ENCODE measurements around the gene INPP5D.

DNA sequence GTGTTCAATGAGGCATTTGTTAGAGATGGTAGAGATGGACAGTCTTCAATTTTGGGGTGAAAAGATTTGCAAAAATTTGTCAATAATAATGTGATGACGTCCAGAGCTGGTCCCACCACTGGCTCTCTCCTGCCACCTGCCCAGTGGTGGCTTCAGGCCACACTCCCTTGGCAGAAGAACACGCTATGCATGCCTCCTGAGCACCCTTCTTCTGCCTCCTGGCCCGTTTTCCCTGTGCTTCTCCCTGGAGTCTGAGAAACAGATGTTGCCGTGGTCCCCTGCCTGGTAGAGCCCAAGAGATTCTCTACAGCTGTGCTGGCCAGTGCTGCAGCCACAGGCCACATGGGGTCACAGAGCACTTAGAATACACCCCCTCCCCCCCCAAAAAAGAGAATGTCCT is 33.6 kb downstream of the INPP5D start:
- no peak for TF ChIP-seq POLR2A (IDR thresholded peaks at IDR 0.05)
- TF ChIP-seq, protein P1, sequence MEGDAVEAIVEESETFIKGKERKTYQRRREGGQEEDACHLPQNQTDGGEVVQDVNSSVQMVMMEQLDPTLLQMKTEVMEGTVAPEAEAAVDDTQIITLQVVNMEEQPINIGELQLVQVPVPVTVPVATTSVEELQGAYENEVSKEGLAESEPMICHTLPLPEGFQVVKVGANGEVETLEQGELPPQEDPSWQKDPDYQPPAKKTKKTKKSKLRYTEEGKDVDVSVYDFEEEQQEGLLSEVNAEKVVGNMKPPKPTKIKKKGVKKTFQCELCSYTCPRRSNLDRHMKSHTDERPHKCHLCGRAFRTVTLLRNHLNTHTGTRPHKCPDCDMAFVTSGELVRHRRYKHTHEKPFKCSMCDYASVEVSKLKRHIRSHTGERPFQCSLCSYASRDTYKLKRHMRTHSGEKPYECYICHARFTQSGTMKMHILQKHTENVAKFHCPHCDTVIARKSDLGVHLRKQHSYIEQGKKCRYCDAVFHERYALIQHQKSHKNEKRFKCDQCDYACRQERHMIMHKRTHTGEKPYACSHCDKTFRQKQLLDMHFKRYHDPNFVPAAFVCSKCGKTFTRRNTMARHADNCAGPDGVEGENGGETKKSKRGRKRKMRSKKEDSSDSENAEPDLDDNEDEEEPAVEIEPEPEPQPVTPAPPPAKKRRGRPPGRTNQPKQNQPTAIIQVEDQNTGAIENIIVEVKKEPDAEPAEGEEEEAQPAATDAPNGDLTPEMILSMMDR (IDR thresholded peaks at IDR 0.05), result no peak
